Stimulated activated CD4-positive, alpha-beta T cell treated with anti-CD3 and anti-CD28 coated beads, Interleukin-1b, Interleukin-23, amount 100 ng/mL, for 1 hour (primary cell): Measurements from ENCODE around the gene C1QTNF1.

Source experiments
- DNase-seq, 2 donors: peaks; one replicate each; pipeline ENCODE4 v3.0.0-alpha.2; 2020; ENCODE audit warnings: low read depth in 2 of 2

C1QTNF1 gene

GRCh38 chr17:78992542-78993212, 31.3 kb upstream of the C1QTNF1 start:
- DNase-seq = no peak

- DNase-seq = peak in 1 of 2 donors; percentile 38
These were observed 30.6 kb upstream of the C1QTNF1 start for GRCh38 chr17:78993241-78993956.

GRCh38 chr17:78993981-78994671, 29.8 kb upstream of the C1QTNF1 start:
- DNase-seq = no peak

GRCh38 chr17:78995022-78995760, 28.8 kb upstream of the C1QTNF1 start:
- no peak for DNase-seq

- DNase-seq = no peak
These were observed 28.1 kb upstream of the C1QTNF1 start for GRCh38 chr17:78995761-78996451.

- no peak for DNase-seq
These were observed 27.2 kb upstream of the C1QTNF1 start for GRCh38 chr17:78996781-78997201.

GRCh38 chr17:78997231-78997741, 26.7 kb upstream of the C1QTNF1 start:
- DNase-seq = no peak

GRCh38 chr17:78997881-78998280, 26.1 kb upstream of the C1QTNF1 start:
- DNase-seq = no peak

- no peak for DNase-seq
These were observed 25.5 kb upstream of the C1QTNF1 start for GRCh38 chr17:78998311-78999055.

- DNase-seq = no peak
These were observed 24.8 kb upstream of the C1QTNF1 start for GRCh38 chr17:78999056-78999768.

- no peak for DNase-seq
These were observed 24.0 kb upstream of the C1QTNF1 start for GRCh38 chr17:78999947-79000395.

- DNase-seq = no peak
These were observed 23.4 kb upstream of the C1QTNF1 start for GRCh38 chr17:79000396-79001189.

GRCh38 chr17:79001190-79002020, 22.6 kb upstream of the C1QTNF1 start:
- no peak for DNase-seq

- DNase-seq = no peak
These were observed 21.7 kb upstream of the C1QTNF1 start for GRCh38 chr17:79002291-79002690.

GRCh38 chr17:79002796-79003593, 21.0 kb upstream of the C1QTNF1 start:
- no peak for DNase-seq

GRCh38 chr17:79003661-79004411, 20.1 kb upstream of the C1QTNF1 start:
- DNase-seq = no peak
